Lung (tissue), 12 donors: Measurements from ENCODE around the gene TMPRSS3. TPM values are rescaled to one million over a fixed set of nuclear protein-coding genes. Genes with fewer than 3 reads are reported as not detected.

Experiments used
- ATAC-seq: fragments of 200-7000 bp; cut with Tn5 transposase; one replicate; pipeline ENCODE4 v1.9.1; 2020; ENCODE audit warnings: moderate number of reproducible peaks; ENCODE audit not compliant: insufficient read depth, low FRiP score
- DNase-seq, 3 donors: peaks; one replicate each; pipeline ENCODE4 v3.0.0-alpha.2; 2013 to 2017
- H3K27ac ChIP-seq, 2 donors: one replicate each; pipeline ENCODE4 v1.5.1; 2013; ENCODE audit warnings: mild to moderate bottlenecking in 2 of 2, moderate library complexity in 2 of 2, control low read depth in 1 of 2, inconsistent platforms in 1 of 2, low read depth in 1 of 2, low read length in 1 of 2
- H3K27me3 ChIP-seq, 3 donors: one replicate each; pipeline ENCODE4 v1.5.1; 2013; ENCODE audit warnings: low read length in 2 of 3; ENCODE audit not compliant: control insufficient read depth in 3 of 3, insufficient read depth in 3 of 3
- H3K36me3 ChIP-seq, 4 donors: one replicate each; pipeline ENCODE4 v1.5.1; 2013; ENCODE audit warnings: low read length in 4 of 4, mild to moderate bottlenecking in 1 of 4, moderate library complexity in 1 of 4; ENCODE audit not compliant: control insufficient read depth in 4 of 4, insufficient read depth in 4 of 4
- H3K4me1 ChIP-seq, 5 donors: one replicate each; pipeline ENCODE4 v1.5.1; 2013; ENCODE audit warnings: low read length in 5 of 5, mild to moderate bottlenecking in 2 of 5, moderate library complexity in 1 of 5; ENCODE audit not compliant: control insufficient read depth in 5 of 5, insufficient read depth in 5 of 5
- H3K4me3 ChIP-seq: one replicate; pipeline ENCODE4 v1.5.1; 2013; ENCODE audit warnings: mild to moderate bottlenecking, control low read depth, moderate library complexity
- H3K9ac ChIP-seq, 2 donors: one replicate each; pipeline ENCODE4 v1.5.1; 2013; ENCODE audit warnings: low read length in 2 of 2, control low read depth in 1 of 2; ENCODE audit not compliant: insufficient read depth in 1 of 2
- H3K9me3 ChIP-seq, 4 donors: one replicate each; pipeline ENCODE4 v1.5.1; 2013; ENCODE audit warnings: low read length in 3 of 4, mild to moderate bottlenecking in 1 of 4, moderate library complexity in 1 of 4; ENCODE audit not compliant: control insufficient read depth in 4 of 4, insufficient read depth in 3 of 4
- CTCF ChIP-seq: IDR thresholded peaks from 2 replicates; pipeline ENCODE4 v1.5.1; 2012; ENCODE audit warnings: mild to moderate bottlenecking; ENCODE audit errors: control extremely low read depth, extremely low read depth
- WGBS, 2 donors: extraction: QIAGEN DNeasy Blood & Tissue Kit; methylation state at CpG; one replicate each; pipeline ENCODE4 v1.1.7; 2013; 5-methylcytosine and 5-hydroxymethylcytosine counted together
- polyA plus RNA-seq, 2 donors: library from polyadenylated mRNA; stranded (reverse); fragments of 200-250 nt; gene quantifications; one replicate each; pipeline ENCODE4 v1.2.1, GENCODE V29; 2013
- total RNA-seq, 2 donors: library from RNA; depleted of rRNA in 1 of 2; stranded (reverse); fragments of >200 nt in 1 of 2; gene quantifications; one replicate each; pipeline ENCODE4 v1.2.1, GENCODE V29; 2014 to 2021
- donor health status: control.
- donor health status: control.
- donor health status: Bipolar disorder and iron deficiency.
- donor health status: healthy.
- donor health status: DM: yes; HTN: yes; CAD: no.

TMPRSS3 gene
- total and polyA plus RNA-seq, 4 donors: 2.1 to 7.9 (median 4.2) TPM

- TF ChIP-seq CTCF: no peak
- Histone ChIP-seq H3K27me3 (no peaks in the 10 kb centered on the region), H3K36me3 (no peaks in the 10 kb centered on the region), H3K4me3 (no peak overlapping the region), H3K4me1 (no peaks in the 10 kb centered on the region), H3K27ac (no peak overlapping the region), H3K9me3 (peaks cover 0 to 3% (median 0%) of the 10 kb centered on the region in 4 donors), H3K9ac (no peak overlapping the region)
- DNase-seq (no peak), ATAC-seq (no peak)
- WGBS, 2 donors: 91 to 95% methylated on average over 10 of the region's 10 CpGs
These were observed 31.1 kb upstream of the TMPRSS3 start for GRCh38 chr21:42426876-42427480.

GRCh38 chr21:42426424-42426823 is 30.6 kb upstream of the TMPRSS3 start:
- WGBS, 2 donors: 80 to 87% methylated on average over 7 of the region's 7 CpGs
- Histone ChIP-seq H3K36me3 (no peaks in the 10 kb centered on the region), H3K27me3 (no peaks in the 10 kb centered on the region), H3K9me3 (peaks cover 0 to 1% (median 0%) of the 10 kb centered on the region in 4 donors), H3K4me1 (no peaks in the 10 kb centered on the region), H3K4me3 (no peak overlapping the region), H3K27ac (no peak overlapping the region), H3K9ac (no peak overlapping the region)
- TF ChIP-seq CTCF: no peak
- ATAC-seq: no peak
- no peak for DNase-seq

- Histone ChIP-seq H3K27me3 (no peaks in the 10 kb centered on the region), H3K4me3 (no peak overlapping the region), H3K27ac (no peak overlapping the region), H3K4me1 (no peaks in the 10 kb centered on the region), H3K9ac (no peak overlapping the region), H3K9me3 (peaks cover 0 to 1% (median 0%) of the 10 kb centered on the region in 4 donors), H3K36me3 (no peaks in the 10 kb centered on the region)
- ATAC-seq (no peak), DNase-seq (no peak)
- no peak for TF ChIP-seq CTCF
- WGBS, 2 donors: 33 to 51% methylated on average over 4 of the region's 4 CpGs
These were observed 29.7 kb upstream of the TMPRSS3 start for GRCh38 chr21:42425591-42425990.
